ENCODE results near the gene DNAJC27. TPM values are rescaled to one million over a fixed set of nuclear protein-coding genes. Genes with fewer than 3 reads are reported as not detected.

Gene DNAJC27
- total RNA-seq, 2 experiments from 2014 or later: 4.2 TPM

DNA sequence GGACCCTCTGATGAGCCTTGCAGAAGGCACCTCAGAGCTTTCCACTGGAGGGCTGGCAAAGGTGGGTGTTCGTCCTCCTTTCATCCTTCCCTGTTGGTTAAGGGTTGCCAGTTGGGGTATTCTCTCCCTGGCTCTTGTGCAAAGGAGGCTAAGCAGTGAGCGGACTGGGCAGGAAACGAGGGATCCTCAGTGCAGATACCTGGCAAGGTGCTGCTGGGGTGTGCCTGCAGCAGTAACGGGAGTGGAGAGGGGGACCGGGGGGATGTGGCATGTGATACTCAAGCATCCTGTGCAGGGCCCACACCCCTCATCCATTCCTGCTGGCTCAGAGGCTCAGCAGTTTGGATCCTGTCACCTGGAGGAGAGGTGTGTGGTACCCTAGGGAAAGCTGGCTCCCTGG is 47.5 kb downstream of the DNAJC27 start:
- DNase-seq: no peak
- Mint-ChIP-seq H3K4me3 (no peak overlapping the region), H3K36me3 (peaks cover under 1% of the 10 kb centered on the region), H3K27me3 (peaks cover 7% of the 10 kb centered on the region), H3K27ac (no peak overlapping the region), H3K4me1 (peaks cover 12% of the 10 kb centered on the region), H3K9me3 (no peaks in the 10 kb centered on the region)

DNA sequence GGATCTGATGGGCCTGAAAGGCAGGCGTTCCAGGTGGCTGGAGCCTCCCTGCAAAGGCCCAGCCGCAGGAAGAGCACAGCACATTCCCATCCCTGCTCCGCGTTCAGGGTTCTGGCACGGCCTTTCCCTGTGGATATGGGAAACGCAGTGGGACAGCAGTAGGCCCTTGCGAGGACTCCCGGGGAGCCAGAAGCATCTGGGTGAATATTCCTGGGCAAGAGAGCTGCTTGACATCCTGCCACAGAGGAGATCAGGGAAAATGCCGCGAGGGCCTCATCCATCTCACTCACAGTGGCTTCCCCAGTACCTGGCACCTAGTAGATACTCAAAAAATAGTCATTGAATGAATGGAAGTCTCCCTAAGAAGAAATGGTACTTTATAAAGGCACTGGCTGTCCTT is 48.6 kb downstream of the DNAJC27 start:
- H3K36me3 Mint-ChIP-seq: peaks cover 8% of the 10 kb centered on the region
- H3K27me3 Mint-ChIP-seq: peaks cover 7% of the 10 kb centered on the region
- H3K4me3 Mint-ChIP-seq: no peak overlapping the region
- no peak for DNase-seq
- H3K4me1 Mint-ChIP-seq: peaks cover 19% of the 10 kb centered on the region
- no peak overlapping the region for H3K27ac Mint-ChIP-seq
- no peaks in the 10 kb centered on the region for H3K9me3 Mint-ChIP-seq

DNA sequence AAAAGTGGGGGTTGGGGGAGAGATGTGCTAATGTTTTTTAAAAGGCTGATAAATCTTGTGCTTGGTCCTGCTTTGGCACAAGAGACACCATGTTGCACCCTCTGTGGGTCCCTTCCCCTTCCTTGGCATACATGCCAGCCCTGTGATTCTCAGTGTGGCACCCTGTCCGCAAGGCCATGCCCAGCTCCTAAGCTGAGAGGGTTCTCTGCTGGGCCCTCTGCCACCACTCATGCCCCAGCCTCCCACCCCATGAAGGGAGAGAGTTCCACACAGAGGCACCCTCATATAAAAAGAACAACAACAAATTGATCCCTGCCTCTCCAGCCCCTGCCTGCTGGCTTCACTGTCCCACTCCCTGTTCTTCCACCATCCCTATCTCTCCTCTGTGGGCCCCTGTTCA is 49.2 kb downstream of the DNAJC27 start:
- peaks cover 7% of the 10 kb centered on the region for H3K27me3 Mint-ChIP-seq
- H3K9me3 Mint-ChIP-seq: no peaks in the 10 kb centered on the region
- H3K27ac Mint-ChIP-seq: no peak overlapping the region
- no peak overlapping the region for H3K4me3 Mint-ChIP-seq
- H3K4me1 Mint-ChIP-seq: peaks cover 25% of the 10 kb centered on the region
- peaks cover 13% of the 10 kb centered on the region for H3K36me3 Mint-ChIP-seq
- DNase-seq: no peak

DNA sequence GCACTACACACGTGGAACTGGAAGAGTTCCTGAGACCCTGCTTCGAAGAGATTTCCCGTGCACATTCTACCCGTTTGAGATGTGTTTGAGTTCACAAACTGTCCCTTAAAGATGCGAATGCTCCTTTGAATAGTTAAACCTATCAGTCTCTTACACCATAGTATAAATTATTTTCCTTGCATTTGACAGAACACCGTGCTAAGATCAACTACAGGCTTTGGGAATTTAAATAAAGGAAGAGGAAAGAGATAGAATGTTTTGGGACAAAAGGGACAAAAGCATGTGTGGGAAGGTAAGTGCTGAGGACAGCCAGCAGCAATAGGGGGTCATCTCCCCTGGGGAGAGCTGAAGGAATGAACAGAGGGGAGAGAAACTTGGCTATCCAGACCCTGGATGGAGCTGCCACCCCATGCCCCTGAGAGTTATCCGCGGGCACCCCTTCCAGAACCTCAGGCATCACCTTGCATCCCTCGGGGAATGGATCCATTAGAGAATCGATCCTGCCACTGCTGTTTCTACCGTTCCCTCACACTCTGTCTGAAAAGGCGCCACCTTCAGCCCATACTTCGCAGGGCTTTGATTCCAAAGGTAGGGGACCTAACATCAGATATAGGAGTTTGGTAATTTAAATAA is 50.8 kb downstream of the DNAJC27 start:
- no peak for DNase-seq
- peaks cover 28% of the 10 kb centered on the region for H3K4me1 Mint-ChIP-seq
- peak overlapping the region; percentile 59 for H3K4me3 Mint-ChIP-seq
- H3K9me3 Mint-ChIP-seq: no peaks in the 10 kb centered on the region
- peaks cover 14% of the 10 kb centered on the region for H3K36me3 Mint-ChIP-seq
- H3K27me3 Mint-ChIP-seq: peaks cover 7% of the 10 kb centered on the region
- H3K27ac Mint-ChIP-seq: no peak overlapping the region

DNA sequence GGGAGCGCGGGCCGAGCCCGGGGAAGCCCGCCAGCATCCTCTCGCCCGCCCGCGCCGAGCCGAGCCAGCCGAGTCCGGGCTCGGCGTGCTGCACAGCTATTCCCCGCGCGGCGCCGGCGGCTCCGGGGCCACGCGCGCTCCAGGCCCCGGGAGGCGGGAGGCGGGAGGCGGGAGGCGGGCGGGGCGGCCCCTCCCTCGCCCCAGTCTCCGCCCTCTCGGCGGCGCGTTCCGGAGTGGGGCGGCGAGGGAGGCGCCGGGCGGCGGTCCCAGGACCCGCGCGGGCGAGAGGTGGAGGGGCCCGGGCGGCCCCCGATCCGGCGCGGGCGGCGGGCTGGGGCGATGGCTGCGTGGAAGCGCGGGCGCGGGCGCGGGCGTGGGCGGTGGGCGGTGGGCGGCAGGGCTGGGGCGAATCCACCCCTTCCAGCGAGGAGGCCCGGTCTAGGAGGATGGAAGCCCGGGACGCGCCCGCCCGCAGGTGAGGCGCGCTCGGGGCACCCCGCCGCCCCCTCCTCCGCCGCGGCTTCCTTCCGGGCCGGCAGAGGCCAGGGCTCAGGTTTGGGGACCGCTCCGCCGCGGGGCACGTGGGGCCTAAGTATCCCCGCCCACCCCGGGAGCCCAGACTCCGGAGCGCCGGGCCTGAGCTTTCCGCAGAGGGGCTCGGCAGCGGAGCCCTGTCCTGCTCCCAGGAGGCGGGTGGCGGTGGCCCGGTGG is 51.5 kb downstream of the DNAJC27 start, which contains the start of gene ADCY3:
TSS of gene ADCY3 (minus strand) at position 140 of the 711 bp plus-strand sequence. CDS start 1,250 bp downstream, outside the sequence.
- H3K9me3 Mint-ChIP-seq: no peaks in the 10 kb centered on the region
- DNase-seq: peak; percentile 78
- H3K27me3 Mint-ChIP-seq: peaks cover 7% of the 10 kb centered on the region

DNA sequence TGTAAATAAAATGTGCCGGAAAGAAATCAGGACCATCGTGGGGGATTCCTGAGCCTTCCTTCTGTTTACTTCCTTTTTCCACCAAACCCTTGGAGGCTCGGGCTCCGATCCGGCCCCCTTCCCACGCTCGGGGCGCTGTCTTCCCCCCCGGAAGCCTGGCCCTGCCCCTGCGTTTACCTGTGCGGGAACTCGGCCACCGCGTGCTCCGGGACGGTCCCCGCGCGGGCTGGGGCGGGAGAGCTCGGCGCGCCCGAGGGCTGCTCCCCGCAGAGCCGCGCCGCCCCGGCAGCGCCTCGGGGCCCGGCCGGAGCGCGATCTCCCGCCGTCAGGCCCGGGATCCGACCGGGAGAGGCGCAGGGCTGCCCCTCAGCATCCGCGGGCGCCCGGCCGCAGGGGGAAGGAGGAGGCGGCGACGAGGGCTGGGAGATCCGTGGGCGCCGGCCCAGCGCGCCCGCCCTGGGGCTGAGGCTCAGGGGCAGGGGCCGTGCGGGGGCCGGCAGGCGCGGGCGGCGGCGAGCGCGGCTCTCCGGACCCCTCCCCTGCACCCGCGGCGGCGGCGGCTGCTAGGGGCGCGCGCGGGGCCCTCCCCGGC is 52.2 kb downstream of the DNAJC27 start:
- Mint-ChIP-seq H3K27me3 (peaks cover 7% of the 10 kb centered on the region), H3K4me3 (peak overlapping the region; percentile 88), H3K4me1 (peaks cover 32% of the 10 kb centered on the region), H3K36me3 (peaks cover 20% of the 10 kb centered on the region), H3K9me3 (no peaks in the 10 kb centered on the region), H3K27ac (peak overlapping the region; percentile 85)
- peak; percentile 52 for DNase-seq

More for the DNA sequence above, 51.5 kb downstream of the DNAJC27 start, which contains the start of gene ADCY3:
- Mint-ChIP-seq H3K4me3 (peak within 1 kb of the TSS; percentile 88), H3K27ac (peak within 1 kb of the TSS; percentile 85), H3K36me3 (peaks cover 14% of the 10 kb centered on the region), H3K4me1 (peaks cover 28% of the 10 kb centered on the region)

DNA sequence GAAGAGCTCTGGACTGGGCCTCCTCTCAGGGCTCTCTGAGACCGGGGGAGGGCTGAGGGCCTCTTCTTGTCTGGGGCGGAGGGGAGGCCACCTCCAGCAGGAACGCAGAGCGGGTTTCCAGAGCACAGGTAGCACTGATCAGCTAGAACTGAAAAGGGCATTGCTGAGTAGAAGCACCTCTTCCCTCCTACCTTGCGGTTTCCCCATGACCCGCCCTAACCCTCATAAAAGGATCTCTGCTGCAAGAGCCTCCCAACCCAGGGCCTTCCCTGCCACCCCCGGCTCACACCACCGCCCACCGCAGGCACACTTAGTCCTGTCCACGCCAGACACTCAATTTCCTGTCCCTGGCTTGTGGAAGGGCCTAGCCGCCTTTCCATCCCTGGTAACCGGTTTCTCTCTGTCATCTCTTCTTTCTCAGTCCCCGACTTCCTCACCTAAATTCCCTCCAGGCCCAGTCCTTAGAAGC is 52.7 kb downstream of the DNAJC27 start:
- peaks cover 22% of the 10 kb centered on the region for H3K36me3 Mint-ChIP-seq
- DNase-seq: peak; percentile 75

DNA sequence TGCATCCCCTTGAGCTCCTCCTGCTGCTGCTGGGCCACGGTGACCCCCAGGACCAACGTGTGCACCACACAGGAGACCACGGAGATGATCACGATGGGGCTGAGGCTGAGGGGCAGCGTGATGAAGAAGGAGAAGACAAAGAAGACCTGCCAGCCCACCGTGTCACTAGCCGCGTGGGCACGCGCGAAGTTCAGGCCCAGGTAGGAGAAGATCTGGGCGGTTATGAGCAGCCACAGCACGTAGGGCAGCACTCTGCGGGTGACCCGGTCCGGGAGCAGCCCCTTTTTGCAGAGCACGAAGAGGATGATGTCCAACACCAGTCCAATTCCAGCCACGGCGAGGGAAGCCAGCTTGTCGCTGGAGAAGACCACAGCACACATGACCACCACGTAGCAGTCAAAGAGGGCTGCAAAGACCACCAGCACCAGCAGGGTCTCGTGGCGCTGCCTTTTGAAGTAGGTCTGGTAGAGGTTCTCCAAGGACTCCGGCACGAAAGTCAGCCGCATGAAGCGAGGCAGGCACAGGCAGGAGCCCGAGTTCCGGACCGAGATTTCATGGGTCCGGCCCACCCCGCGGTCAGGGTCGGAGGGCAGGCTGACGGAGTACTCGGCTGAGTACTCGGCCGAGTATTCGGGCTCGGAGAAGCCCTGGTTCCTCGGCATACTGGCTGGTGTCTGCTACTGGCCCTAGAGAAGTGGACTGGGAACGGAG is 53.3 kb downstream of the DNAJC27 start:
- H3K27me3 Mint-ChIP-seq: no peaks in the 10 kb centered on the region
- no peaks in the 10 kb centered on the region for H3K9me3 Mint-ChIP-seq
- H3K4me3 Mint-ChIP-seq: peak overlapping the region; percentile 88
- H3K27ac Mint-ChIP-seq: no peak overlapping the region
- peaks cover 24% of the 10 kb centered on the region for H3K36me3 Mint-ChIP-seq
- H3K4me1 Mint-ChIP-seq: peaks cover 33% of the 10 kb centered on the region
- DNase-seq: no peak

More for the DNA sequence above, 52.7 kb downstream of the DNAJC27 start:
- peaks cover 5% of the 10 kb centered on the region for H3K27me3 Mint-ChIP-seq
- peak overlapping the region; percentile 85 for H3K27ac Mint-ChIP-seq
- no peaks in the 10 kb centered on the region for H3K9me3 Mint-ChIP-seq
- peaks cover 33% of the 10 kb centered on the region for H3K4me1 Mint-ChIP-seq
- peak overlapping the region; percentile 88 for H3K4me3 Mint-ChIP-seq

DNA sequence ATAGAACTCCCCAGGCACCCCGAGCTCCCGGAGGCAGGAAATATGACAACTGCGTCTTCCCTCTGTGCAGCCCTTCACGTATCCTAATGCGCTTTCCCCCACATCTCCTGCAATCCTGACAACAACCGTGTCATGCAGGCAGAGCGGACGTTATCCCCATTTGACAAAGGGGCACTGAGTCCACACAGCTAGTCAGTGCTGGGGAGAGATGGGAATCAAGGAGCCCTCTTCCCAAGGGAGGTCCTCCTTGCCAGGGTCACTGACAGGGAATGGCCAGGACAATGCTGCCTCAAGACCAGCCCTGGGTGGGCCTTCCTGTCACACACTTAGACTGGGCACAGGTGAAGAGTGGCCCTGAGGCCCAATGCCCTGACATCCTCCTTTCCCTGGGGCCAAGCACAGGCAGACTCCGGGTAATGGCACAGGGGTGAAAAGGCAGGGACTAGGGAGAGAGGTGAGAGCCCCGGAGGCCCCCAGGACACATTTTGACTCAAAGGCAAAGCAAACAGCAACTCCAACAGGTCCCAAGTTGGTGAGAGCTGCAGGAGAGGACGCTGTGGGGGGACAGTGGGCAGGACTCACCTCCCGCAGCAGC is 53.9 kb downstream of the DNAJC27 start:
- Mint-ChIP-seq H3K27me3 (no peaks in the 10 kb centered on the region), H3K4me1 (peaks cover 35% of the 10 kb centered on the region), H3K4me3 (peak overlapping the region; percentile 88), H3K9me3 (no peaks in the 10 kb centered on the region), H3K27ac (no peak overlapping the region), H3K36me3 (peaks cover 27% of the 10 kb centered on the region)
- no peak for DNase-seq

GRCh38 chr2:24917086-24917485 is 54.7 kb downstream of the DNAJC27 start:
- Mint-ChIP-seq H3K27me3 (no peaks in the 10 kb centered on the region), H3K4me1 (peaks cover 35% of the 10 kb centered on the region), H3K36me3 (peaks cover 30% of the 10 kb centered on the region), H3K4me3 (peak overlapping the region; percentile 50), H3K27ac (no peak overlapping the region), H3K9me3 (no peaks in the 10 kb centered on the region)
- peak; percentile 60 for DNase-seq

DNA sequence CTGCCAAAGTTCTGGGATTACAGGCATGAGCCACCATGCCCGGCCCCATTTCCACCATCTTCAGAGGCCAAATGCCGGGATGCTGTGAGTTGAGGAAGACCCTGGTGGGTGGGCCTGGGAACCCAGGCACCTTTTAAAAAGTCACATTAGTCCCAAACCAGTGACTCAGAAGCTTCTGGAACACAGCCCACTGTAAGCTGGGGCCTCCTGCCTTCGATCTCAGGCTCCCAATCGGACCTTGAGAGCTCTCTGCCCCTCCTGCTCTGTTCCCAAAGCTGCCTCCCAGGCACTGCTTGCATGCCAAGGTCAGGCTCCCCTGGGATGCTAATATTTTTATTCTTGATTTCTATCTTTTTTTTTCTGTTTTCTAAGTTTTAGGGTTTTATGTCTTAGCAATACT is 56.0 kb downstream of the DNAJC27 start:
- H3K4me3 Mint-ChIP-seq: no peak overlapping the region
- H3K4me1 Mint-ChIP-seq: peaks cover 34% of the 10 kb centered on the region
- no peaks in the 10 kb centered on the region for H3K9me3 Mint-ChIP-seq
- no peak for DNase-seq
- H3K27me3 Mint-ChIP-seq: no peaks in the 10 kb centered on the region
- H3K36me3 Mint-ChIP-seq: peaks cover 40% of the 10 kb centered on the region
- H3K27ac Mint-ChIP-seq: no peak overlapping the region

- Mint-ChIP-seq H3K27ac (no peak overlapping the region), H3K36me3 (peaks cover 46% of the 10 kb centered on the region), H3K9me3 (peaks cover 2% of the 10 kb centered on the region), H3K4me1 (peaks cover 31% of the 10 kb centered on the region), H3K27me3 (no peaks in the 10 kb centered on the region), H3K4me3 (no peak overlapping the region)
- no peak for DNase-seq
These were observed 56.6 kb downstream of the DNAJC27 start for GRCh38 chr2:24915175-24915574.

DNA sequence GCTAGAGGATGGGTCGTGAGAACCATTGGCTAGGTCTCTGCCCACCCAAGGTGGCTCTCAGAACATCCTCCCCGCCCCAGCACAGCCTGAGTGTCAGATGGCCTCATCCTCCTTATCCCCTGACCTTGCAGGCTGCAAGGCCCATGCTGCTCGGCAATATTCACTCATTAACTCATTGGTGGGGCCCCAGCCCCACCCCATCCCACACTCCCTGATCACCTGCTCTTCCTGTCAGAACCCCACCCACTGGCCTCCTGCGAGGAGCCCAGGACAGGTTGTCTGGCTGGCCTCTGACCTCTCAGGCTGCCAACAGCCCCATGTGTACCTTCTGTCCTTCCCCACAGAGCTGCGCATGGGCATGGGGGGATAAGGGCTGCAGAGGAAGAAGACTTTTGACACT is 57.0 kb downstream of the DNAJC27 start:
- no peak for DNase-seq
- H3K36me3 Mint-ChIP-seq: peaks cover 50% of the 10 kb centered on the region
- peaks cover 3% of the 10 kb centered on the region for H3K9me3 Mint-ChIP-seq
- H3K27me3 Mint-ChIP-seq: no peaks in the 10 kb centered on the region
- no peak overlapping the region for H3K27ac Mint-ChIP-seq
- no peak overlapping the region for H3K4me3 Mint-ChIP-seq
- H3K4me1 Mint-ChIP-seq: peaks cover 31% of the 10 kb centered on the region

- H3K36me3 Mint-ChIP-seq: peaks cover 53% of the 10 kb centered on the region
- H3K27me3 Mint-ChIP-seq: no peaks in the 10 kb centered on the region
- no peak overlapping the region for H3K27ac Mint-ChIP-seq
- peaks cover 28% of the 10 kb centered on the region for H3K4me1 Mint-ChIP-seq
- H3K4me3 Mint-ChIP-seq: no peak overlapping the region
- DNase-seq: no peak
- H3K9me3 Mint-ChIP-seq: peaks cover 3% of the 10 kb centered on the region
These were observed 57.8 kb downstream of the DNAJC27 start for GRCh38 chr2:24913911-24914310.
